ENCODE results near the gene PALS2.

GRCh38 chr7:24540956-24541355 is 32.3 kb upstream of the PALS2 start:
- TF ChIP-seq EZH2 (IDR thresholded peaks at IDR 0.05) (no peak), FOXP2 (optimal IDR thresholded peaks at IDR 0.05; ENCODE audit: control extremely low read depth, extremely low read length, insufficient read depth) (no peak), POLR2AphosphoS5 (IDR thresholded peaks at IDR 0.05; ENCODE audit: borderline replicate concordance, low read depth, low read length) (no peak)
